Brain microvascular endothelial cell (primary cell): ENCODE measurements around the gene DNAJC3.

Experiments
- DNase-seq: peaks from one replicate; pipeline ENCODE4 v3.0.0-alpha.2; 2020
- H3K27ac ChIP-seq: fragments of 250-450 bp; sonication (Bioruptor Pico); 2 replicates; pipeline ENCODE4 v1.5.1; 2020; ENCODE audit warnings: mild to moderate bottlenecking, moderate library complexity
- H3K27me3 ChIP-seq: fragments of 250-450 bp; sonication (Bioruptor Pico); replicated peaks from 2 replicates; pipeline ENCODE4 v1.5.1; 2020; ENCODE audit warnings: mild to moderate bottlenecking
- H3K36me3 ChIP-seq: fragments of 250-450 bp; sonication (Bioruptor Pico); replicated peaks from 2 replicates; pipeline ENCODE4 v1.5.1; 2020; ENCODE audit warnings: mild to moderate bottlenecking
- H3K4me3 ChIP-seq: 2 replicates; pipeline ENCODE4 v1.5.1; 2011; ENCODE audit warnings: low read depth, mild to moderate bottlenecking, control low read depth, low read length, moderate library complexity
- in situ Hi-C: cut with HindIII; loops from 2 replicates; pipeline ENCODE4 v1.10.0; 2017; ENCODE audit warnings: low sequenced_read_pairs, low pct_ligation_motif_present
- TF ChIP-seq, protein P1 (sequence below): IDR thresholded peaks from 2 replicates; pipeline ENCODE4 v1.5.1; 2011; ENCODE audit warnings: low read depth, mild to moderate bottlenecking, moderate library complexity, low read length, control low read depth, inconsistent platforms; ENCODE audit errors: missing control alignments

DNAJC3 gene

DNA sequence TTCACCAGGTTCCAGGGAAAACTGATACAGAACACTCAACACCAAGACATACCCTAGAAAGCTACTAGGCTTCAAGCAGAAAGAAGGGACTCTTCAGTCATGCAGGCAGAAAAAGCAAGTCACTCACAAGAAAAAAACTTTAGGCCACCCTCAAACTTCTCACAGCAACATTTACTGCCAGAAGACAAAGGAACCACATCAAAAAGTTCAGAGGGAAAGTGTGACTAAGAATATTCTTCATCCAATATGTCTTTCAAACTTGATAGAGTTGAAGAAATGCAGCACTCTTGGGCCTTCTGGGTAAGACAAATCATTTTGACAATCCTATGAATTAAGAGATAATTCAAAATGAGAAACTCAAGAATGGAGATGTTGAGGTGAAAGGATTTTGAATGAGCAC is 40.1 kb upstream of the DNAJC3 start:
- Histone ChIP-seq H3K36me3 (peaks cover 27% of the 10 kb centered on the region), H3K27ac (no peak overlapping the region), H3K27me3 (no peaks in the 10 kb centered on the region), H3K4me3 (no peak overlapping the region)
- in situ Hi-C loops: no loop called here
- no peak for DNase-seq
- TF ChIP-seq, protein P1, sequence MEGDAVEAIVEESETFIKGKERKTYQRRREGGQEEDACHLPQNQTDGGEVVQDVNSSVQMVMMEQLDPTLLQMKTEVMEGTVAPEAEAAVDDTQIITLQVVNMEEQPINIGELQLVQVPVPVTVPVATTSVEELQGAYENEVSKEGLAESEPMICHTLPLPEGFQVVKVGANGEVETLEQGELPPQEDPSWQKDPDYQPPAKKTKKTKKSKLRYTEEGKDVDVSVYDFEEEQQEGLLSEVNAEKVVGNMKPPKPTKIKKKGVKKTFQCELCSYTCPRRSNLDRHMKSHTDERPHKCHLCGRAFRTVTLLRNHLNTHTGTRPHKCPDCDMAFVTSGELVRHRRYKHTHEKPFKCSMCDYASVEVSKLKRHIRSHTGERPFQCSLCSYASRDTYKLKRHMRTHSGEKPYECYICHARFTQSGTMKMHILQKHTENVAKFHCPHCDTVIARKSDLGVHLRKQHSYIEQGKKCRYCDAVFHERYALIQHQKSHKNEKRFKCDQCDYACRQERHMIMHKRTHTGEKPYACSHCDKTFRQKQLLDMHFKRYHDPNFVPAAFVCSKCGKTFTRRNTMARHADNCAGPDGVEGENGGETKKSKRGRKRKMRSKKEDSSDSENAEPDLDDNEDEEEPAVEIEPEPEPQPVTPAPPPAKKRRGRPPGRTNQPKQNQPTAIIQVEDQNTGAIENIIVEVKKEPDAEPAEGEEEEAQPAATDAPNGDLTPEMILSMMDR: no peak

DNA sequence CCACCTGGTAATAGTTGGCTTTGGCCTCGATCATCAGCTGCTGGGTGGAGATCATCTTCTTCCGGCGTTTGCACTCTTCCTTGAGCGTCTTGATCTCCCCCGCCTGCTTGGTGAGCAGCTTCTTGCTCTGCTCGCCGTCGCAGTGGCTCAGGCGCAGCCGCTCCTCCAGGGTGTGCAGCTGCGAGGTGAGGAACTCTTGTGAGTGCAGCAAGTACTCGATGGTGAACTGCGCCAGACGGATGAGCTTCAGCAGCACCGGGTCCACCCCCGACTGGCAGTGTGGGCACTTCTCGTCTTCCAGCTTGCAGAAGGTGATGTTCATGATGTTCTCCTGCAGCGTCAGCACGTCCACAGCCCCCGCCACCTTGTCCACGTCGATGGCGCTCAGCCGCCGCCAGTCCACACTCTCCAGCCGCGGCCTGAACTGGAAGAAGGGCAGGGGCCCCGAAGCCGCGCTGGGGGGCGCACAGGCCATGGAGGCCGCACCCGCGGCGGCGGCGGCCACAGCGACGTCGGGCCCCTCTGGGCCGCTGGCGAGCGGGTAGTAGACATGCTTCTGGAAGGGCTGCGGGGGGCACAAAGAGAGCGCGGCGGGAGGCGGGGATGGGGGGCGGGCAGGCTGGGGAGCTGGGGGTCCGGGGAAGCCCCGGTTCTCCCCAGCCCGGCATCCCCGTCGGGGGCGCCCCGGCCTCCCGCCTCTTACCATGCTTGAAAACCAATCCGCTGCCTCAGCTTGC is 35.5 kb upstream of the DNAJC3 start:
- Histone ChIP-seq H3K36me3 (peaks cover 5% of the 10 kb centered on the region), H3K27me3 (no peaks in the 10 kb centered on the region), H3K27ac (no peak overlapping the region), H3K4me3 (peak overlapping the region; percentile 76)
- in situ Hi-C loops: no loop called here
- TF ChIP-seq, protein P1: no peak
- DNase-seq: no peak

DNA sequence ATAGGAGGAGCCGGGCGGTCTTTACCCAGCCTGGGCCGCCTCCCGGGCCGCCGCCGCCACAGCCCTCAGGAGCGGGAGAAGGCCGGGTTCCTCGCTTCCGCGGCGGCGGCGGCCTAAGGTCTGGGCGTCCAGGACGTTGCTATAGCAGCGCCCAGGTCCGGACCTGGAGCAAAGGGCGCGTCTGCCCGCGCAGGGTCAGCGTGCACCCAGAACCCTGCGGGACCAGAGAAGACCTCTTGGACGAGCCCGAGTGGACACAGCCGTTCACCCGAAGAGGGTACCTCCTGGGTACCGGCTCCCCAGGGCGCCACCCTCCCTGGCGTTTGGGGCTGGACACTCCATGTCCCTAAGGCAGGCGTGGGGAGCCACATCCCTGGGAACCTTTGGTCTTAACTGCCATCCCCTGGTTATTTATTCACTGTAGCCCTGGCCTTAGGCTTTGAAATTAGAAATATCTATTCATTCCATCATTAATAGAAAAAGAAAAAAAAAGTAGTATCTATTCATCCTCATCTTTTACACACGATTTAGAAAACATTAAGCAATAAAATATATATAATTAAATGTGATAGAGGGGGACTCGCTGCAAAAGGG is 34.8 kb upstream of the DNAJC3 start:
- TF ChIP-seq, protein P1: no peak
- peak; percentile 31 for DNase-seq
- peaks cover 3% of the 10 kb centered on the region for H3K36me3 ChIP-seq
- H3K4me3 ChIP-seq: peak overlapping the region; percentile 76
- H3K27ac ChIP-seq: no peak overlapping the region
- no peaks in the 10 kb centered on the region for H3K27me3 ChIP-seq
- in situ Hi-C loops: no loop called here

DNA sequence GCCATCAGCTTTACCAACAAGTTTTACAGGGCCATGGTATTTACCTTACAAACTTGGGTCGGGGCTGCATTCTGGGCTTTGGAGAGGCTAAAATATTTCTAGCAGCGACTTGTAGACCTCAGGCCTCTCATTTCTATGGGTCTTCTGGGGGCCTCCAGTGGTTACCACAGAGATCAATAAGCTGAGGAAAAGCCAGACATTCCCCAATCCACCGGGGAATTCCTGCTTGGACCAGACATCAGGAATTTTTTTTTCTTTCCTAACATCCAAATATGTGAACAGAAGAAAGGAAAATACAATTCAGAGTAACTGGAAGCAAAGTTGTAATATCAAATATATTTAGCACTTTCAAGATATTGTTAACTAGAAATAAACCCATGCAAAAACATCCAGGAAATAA is 33.9 kb upstream of the DNAJC3 start:
- in situ Hi-C loops: no loop called here
- TF ChIP-seq, protein P1: no peak
- Histone ChIP-seq H3K27ac (no peak overlapping the region), H3K4me3 (peak overlapping the region; percentile 76), H3K27me3 (no peaks in the 10 kb centered on the region), H3K36me3 (no peaks in the 10 kb centered on the region)
- no peak for DNase-seq

DNA sequence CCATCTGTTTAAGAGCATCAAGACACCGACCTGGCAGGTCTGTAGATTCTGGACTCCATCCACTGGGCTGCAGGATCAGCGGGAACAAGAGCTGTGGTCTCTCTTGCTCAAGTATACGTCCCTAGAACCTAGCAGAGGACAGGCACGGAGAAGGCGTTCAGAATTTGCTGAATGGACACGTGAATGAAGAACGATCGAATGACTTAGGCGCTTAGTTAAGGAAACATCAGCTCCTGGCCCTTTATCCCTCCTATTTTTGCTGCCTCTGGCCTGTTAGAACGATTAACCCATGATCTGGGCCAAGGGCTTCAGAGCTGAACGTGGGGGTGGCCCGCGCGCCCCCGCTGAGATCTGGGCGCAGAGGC is 33.4 kb upstream of the DNAJC3 start:
- H3K27ac ChIP-seq: peak overlapping the region; percentile 23
- H3K4me3 ChIP-seq: peak overlapping the region; percentile 76
- in situ Hi-C loops: no loop called here
- TF ChIP-seq, protein P1: no peak
- no peaks in the 10 kb centered on the region for H3K36me3 ChIP-seq
- DNase-seq: peak; percentile 27
- no peaks in the 10 kb centered on the region for H3K27me3 ChIP-seq
